Astrocyte (in vitro differentiated cells and primary cell): ENCODE data around the gene CALY. TPM values are rescaled to one million over a fixed set of nuclear protein-coding genes. Genes with fewer than 3 reads are reported as not detected.

Experiments used
- DNase-seq: peaks from one replicate; pipeline ENCODE4 v3.0.0-alpha.2; 2010; ENCODE audit warnings: low read depth
- FAIRE-seq: peaks from 2 replicates; lab custom pipeline; 2011; peaks lifted over from hg19 to GRCh38; lab: Jason Lieb, UNC
- H2AFZ ChIP-seq: 2 replicates; pipeline ENCODE4 v1.6.0; 2012; ENCODE audit warnings: low read depth, low read length, inconsistent platforms
- H3K27ac ChIP-seq: 2 replicates; pipeline ENCODE4 v1.5.1; 2011; ENCODE audit warnings: low read depth, low read length, inconsistent platforms
- H3K27me3 ChIP-seq: 2 replicates; pipeline ENCODE4 v1.6.0; 2011; ENCODE audit warnings: low read length, inconsistent platforms; ENCODE audit not compliant: insufficient read depth
- H3K36me3 ChIP-seq: 2 replicates; pipeline ENCODE4 v1.5.1; 2011; ENCODE audit warnings: low read length, inconsistent platforms; ENCODE audit not compliant: insufficient read depth
- H3K4me1 ChIP-seq: 2 replicates; pipeline ENCODE4 v1.5.1; 2011; ENCODE audit warnings: low read length, inconsistent platforms; ENCODE audit not compliant: insufficient read depth
- H3K4me2 ChIP-seq: 2 replicates; pipeline ENCODE4 v1.6.0; 2012; ENCODE audit warnings: low read length, inconsistent platforms
- H3K4me3 ChIP-seq: 2 replicates; pipeline ENCODE4 v1.5.1; 2011; ENCODE audit warnings: low read depth, mild to moderate bottlenecking, low read length, inconsistent platforms; ENCODE audit not compliant: insufficient read depth
- H3K79me2 ChIP-seq: 2 replicates; pipeline ENCODE4 v1.6.0; 2012; ENCODE audit warnings: mild to moderate bottlenecking, low read length, inconsistent platforms; ENCODE audit not compliant: insufficient read depth
- H3K9ac ChIP-seq: 2 replicates; pipeline ENCODE4 v1.6.0; 2012; ENCODE audit warnings: mild to moderate bottlenecking, low read length, inconsistent platforms
- H3K9me3 ChIP-seq: 2 replicates; pipeline ENCODE4 v1.5.1; 2012; ENCODE audit warnings: low read depth, mild to moderate bottlenecking, low read length, inconsistent platforms; ENCODE audit not compliant: insufficient read depth
- H4K20me1 ChIP-seq: 2 replicates; pipeline ENCODE4 v1.6.0; 2012; ENCODE audit warnings: low read length, inconsistent platforms; ENCODE audit not compliant: insufficient read depth
- H3K27ac Mint-ChIP-seq: one replicate; pipeline ENCODE4 v1.8.0; 2021; ENCODE audit warnings: mild to moderate bottlenecking, mixed read lengths; ENCODE audit not compliant: unreplicated experiment
- H3K27me3 Mint-ChIP-seq: one replicate; pipeline ENCODE4 v1.8.0; 2021; ENCODE audit warnings: low read depth, mixed read lengths; ENCODE audit not compliant: unreplicated experiment
- H3K36me3 Mint-ChIP-seq: one replicate; pipeline ENCODE4 v1.8.0; 2021; ENCODE audit warnings: low read depth, mixed read lengths; ENCODE audit not compliant: unreplicated experiment
- H3K4me1 Mint-ChIP-seq: one replicate; pipeline ENCODE4 v1.8.0; 2021; ENCODE audit warnings: low read depth, mixed read lengths; ENCODE audit not compliant: unreplicated experiment
- H3K4me3 Mint-ChIP-seq: one replicate; pipeline ENCODE4 v1.8.0; 2021; ENCODE audit warnings: mild to moderate bottlenecking, moderate library complexity, mixed read lengths; ENCODE audit not compliant: unreplicated experiment
- H3K9me3 Mint-ChIP-seq: one replicate; pipeline ENCODE4 v1.8.0; 2021; ENCODE audit warnings: mild to moderate bottlenecking, mixed read lengths; ENCODE audit not compliant: unreplicated experiment
- CTCF ChIP-seq: IDR thresholded peaks from 2 replicates; pipeline ENCODE4 v1.5.1; 2011; ENCODE audit warnings: low read depth, mild to moderate bottlenecking, inconsistent platforms, low read length, moderate library complexity; ENCODE audit not compliant: insufficient read depth
- EZH2 ChIP-seq: IDR thresholded peaks from 2 replicates; pipeline ENCODE4 v1.6.1; 2012; ENCODE audit warnings: mild to moderate bottlenecking, low read length, inconsistent platforms; ENCODE audit not compliant: insufficient read depth
- total RNA-seq: library from RNA; stranded (reverse); gene quantifications from 2 replicates; pipeline ENCODE4 v1.2.1, GENCODE V29; 2021

Gene CALY
- total RNA-seq, 1 donor from 2014 or later = 1.1 TPM

- FAIRE-seq (no peak), DNase-seq (no peak)
- no peak overlapping the region for H3K27ac ChIP-seq
- H3K9me3 Mint-ChIP-seq = no peaks in the 10 kb centered on the region
- H2AFZ ChIP-seq = no peak overlapping the region
- no peaks in the 10 kb centered on the region for H3K4me1 Mint-ChIP-seq
- H4K20me1 ChIP-seq = peaks cover 3% of the 10 kb centered on the region
- H3K9me3 ChIP-seq = no peaks in the 10 kb centered on the region
- no peaks in the 10 kb centered on the region for H3K4me1 ChIP-seq
- H3K36me3 Mint-ChIP-seq = no peaks in the 10 kb centered on the region
- TF ChIP-seq CTCF (no peak), EZH2 (no peak)
- no peaks in the 10 kb centered on the region for H3K36me3 ChIP-seq
- H3K4me2 ChIP-seq = no peak overlapping the region
- no peak overlapping the region for H3K27ac Mint-ChIP-seq
- H3K4me3 ChIP-seq = no peak overlapping the region
- H3K9ac ChIP-seq = no peak overlapping the region
- H3K27me3 ChIP-seq = no peaks in the 10 kb centered on the region
- no peaks in the 10 kb centered on the region for H3K79me2 ChIP-seq
- no peak overlapping the region for H3K4me3 Mint-ChIP-seq
- peaks cover 10% of the 10 kb centered on the region for H3K27me3 Mint-ChIP-seq
Observed at GRCh38 chr10:133316266-133316665, 20.4 kb downstream of the CALY start.

- Histone ChIP-seq H3K27me3 (no peaks in the 10 kb centered on the region), H3K27ac (no peak overlapping the region), H3K36me3 (no peaks in the 10 kb centered on the region), H4K20me1 (peaks cover 3% of the 10 kb centered on the region), H3K4me2 (no peak overlapping the region), H3K4me1 (no peaks in the 10 kb centered on the region), H2AFZ (no peak overlapping the region), H3K9me3 (no peaks in the 10 kb centered on the region), H3K4me3 (no peak overlapping the region), H3K9ac (no peak overlapping the region), H3K79me2 (no peaks in the 10 kb centered on the region)
- Mint-ChIP-seq H3K4me1 (no peaks in the 10 kb centered on the region), H3K4me3 (no peak overlapping the region), H3K9me3 (no peaks in the 10 kb centered on the region), H3K27ac (no peak overlapping the region), H3K36me3 (no peaks in the 10 kb centered on the region), H3K27me3 (peaks cover 10% of the 10 kb centered on the region)
- no peak for TF ChIP-seq EZH2
- TF ChIP-seq CTCF = no peak
- no peak for DNase-seq
- FAIRE-seq = no peak
Observed at GRCh38 chr10:133315847-133316246, 20.8 kb downstream of the CALY start.

GRCh38 chr10:133314911-133315310, 21.8 kb downstream of the CALY start:
- H3K4me3 ChIP-seq = no peak overlapping the region
- peaks cover 7% of the 10 kb centered on the region for H4K20me1 ChIP-seq
- H3K36me3 ChIP-seq = no peaks in the 10 kb centered on the region
- H3K9me3 ChIP-seq = no peaks in the 10 kb centered on the region
- Mint-ChIP-seq H3K27me3 (peaks cover 6% of the 10 kb centered on the region), H3K27ac (no peak overlapping the region), H3K9me3 (no peaks in the 10 kb centered on the region), H3K4me1 (no peaks in the 10 kb centered on the region), H3K36me3 (peaks cover 3% of the 10 kb centered on the region), H3K4me3 (no peak overlapping the region)
- H3K27me3 ChIP-seq = no peaks in the 10 kb centered on the region
- no peak overlapping the region for H2AFZ ChIP-seq
- no peak overlapping the region for H3K9ac ChIP-seq
- H3K79me2 ChIP-seq = no peaks in the 10 kb centered on the region
- H3K4me1 ChIP-seq = no peaks in the 10 kb centered on the region
- H3K4me2 ChIP-seq = no peak overlapping the region
- DNase-seq (no peak), FAIRE-seq (no peak)
- TF ChIP-seq EZH2 = no peak
- TF ChIP-seq CTCF = no peak
- H3K27ac ChIP-seq = no peak overlapping the region
